NCI-H1105 (cell line): ENCODE data around the gene KLHDC7A.
A peak's percentile ranks its signal among the peaks of the same experiment; 100 is the strongest.
"Not testable (repeated sequence)": the region's sequence is repeated elsewhere in the genome, so short reads cannot be mapped to it uniquely, and the experiment has no call there.

Experiments
- DNase-seq: peaks from one replicate; lab custom pipeline; 2025; lab: John Stamatoyannopoulos, UW

Gene KLHDC7A

GRCh38 chr1:18480315-18481189 is at the start of gene KLHDC7A:
KLHDC7A (plus strand) TSS chr1:18480930; CDS start chr1:18480982, 52 bp downstream.
- peak; percentile 14 for DNase-seq

- no peak for DNase-seq
Observed at GRCh38 chr1:18434041-18434440, 46.7 kb upstream of the KLHDC7A start.

GRCh38 chr1:18440385-18441226 is 40.1 kb upstream of the KLHDC7A start:
- no peak for DNase-seq

- no peak for DNase-seq
Observed at GRCh38 chr1:18443587-18444520, 36.9 kb upstream of the KLHDC7A start.

GRCh38 chr1:18444563-18444962 is 36.2 kb upstream of the KLHDC7A start:
- DNase-seq, result no peak

- DNase-seq, result no peak
Observed at GRCh38 chr1:18446751-18447150, 34.0 kb upstream of the KLHDC7A start.

- DNase-seq, result no peak
Observed at GRCh38 chr1:18447509-18448220, 33.1 kb upstream of the KLHDC7A start.

GRCh38 chr1:18448889-18449288 is 31.8 kb upstream of the KLHDC7A start:
- DNase-seq, result no peak

GRCh38 chr1:18452550-18452949 is 28.2 kb upstream of the KLHDC7A start:
- DNase-seq, result peak; percentile 2

- no peak for DNase-seq
Observed at GRCh38 chr1:18458133-18459092, 22.3 kb upstream of the KLHDC7A start.

- DNase-seq, result no peak
Observed at GRCh38 chr1:18461656-18462055, 19.1 kb upstream of the KLHDC7A start.

- not testable (repeated sequence) for DNase-seq
Observed at GRCh38 chr1:18462517-18462916, 18.2 kb upstream of the KLHDC7A start.

GRCh38 chr1:18463063-18463462 is 17.7 kb upstream of the KLHDC7A start:
- DNase-seq, result no peak

- no peak for DNase-seq
Observed at GRCh38 chr1:18463984-18464664, 16.6 kb upstream of the KLHDC7A start.

GRCh38 chr1:18464665-18465050 is 16.1 kb upstream of the KLHDC7A start:
- DNase-seq, result no peak

- no peak for DNase-seq
Observed at GRCh38 chr1:18466676-18467075, 14.1 kb upstream of the KLHDC7A start.

- DNase-seq, result no peak
Observed at GRCh38 chr1:18468570-18468969, 12.2 kb upstream of the KLHDC7A start.

GRCh38 chr1:18469514-18469913 is 11.2 kb upstream of the KLHDC7A start:
- no peak for DNase-seq

GRCh38 chr1:18470671-18471355 is 9.9 kb upstream of the KLHDC7A start:
- DNase-seq, result no peak
